ENCODE measurements around the gene PIM3.

The PIM3 gene

GRCh38 chr22:49961601-49962011, 1.0 kb downstream of the PIM3 start:
- 0 out of 2 replicates have a peak, but pooled peaks cover 9% of the 10 kb centered on the region for H3K4me1 ChIP-seq (ENCODE audit: low read length)

DNA sequence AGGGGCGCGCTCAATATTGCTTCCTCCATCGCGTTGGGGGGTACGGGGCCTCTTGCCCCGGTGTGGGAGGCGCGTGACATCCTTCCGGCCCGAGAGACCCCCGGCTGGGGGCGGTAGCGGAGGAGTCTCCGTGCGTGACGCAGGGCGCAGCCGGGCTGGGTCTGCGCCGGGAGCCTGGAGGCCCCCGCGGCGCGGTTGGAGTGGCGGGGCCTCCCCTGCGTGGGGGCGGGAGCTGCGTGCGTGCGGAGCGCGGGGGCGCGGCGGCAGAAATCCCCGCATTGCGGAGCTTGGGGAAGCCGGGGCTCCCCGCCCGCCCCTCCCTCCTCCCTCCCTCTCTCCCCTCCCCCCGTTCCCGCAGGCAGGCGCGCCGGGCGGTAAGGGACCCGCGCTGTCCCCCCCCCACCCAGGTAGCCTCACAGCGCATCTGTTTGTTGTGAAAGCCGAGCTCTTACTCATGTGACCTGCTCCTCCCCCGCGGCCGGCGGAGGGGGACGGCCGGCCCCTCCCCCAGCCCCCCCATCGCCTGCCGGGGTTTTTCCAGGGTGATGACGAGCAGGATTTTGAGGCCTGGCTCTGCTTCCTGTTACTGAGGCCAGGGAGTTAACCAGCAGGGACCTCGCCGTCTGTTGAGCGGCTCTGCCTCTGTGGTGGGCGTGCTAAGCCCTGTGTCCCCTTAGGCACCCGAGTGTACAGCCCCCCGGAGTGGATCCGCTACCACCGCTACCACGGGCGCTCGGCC, 1.6 kb downstream of the PIM3 start:
- no peaks in the 10 kb centered on the region for H4K20me1 ChIP-seq (ENCODE audit: insufficient read depth, low read length)
- DNase-seq, result peak; percentile 5

More at GRCh38 chr22:49961601-49962011, 1.0 kb downstream of the PIM3 start:
- H3K9ac ChIP-seq (ENCODE audit: low read length), result peak overlapping the region; percentile 56
- no peaks in the 10 kb centered on the region for H4K20me1 ChIP-seq (ENCODE audit: insufficient read depth, low read length)
- peak overlapping the region; percentile 96 for H3K4me2 ChIP-seq (ENCODE audit: low read depth, low read length)
- no peaks in the 10 kb centered on the region for H3K27me3 ChIP-seq (replicated peaks; ENCODE audit: insufficient read depth, low read length)
- H3F3A ChIP-seq (ENCODE audit: insufficient read depth, low read length), result no peaks in the 10 kb centered on the region
- peak overlapping the region; percentile 94 for H3K4me3 ChIP-seq (ENCODE audit: low read length)
- no peaks in the 10 kb centered on the region for H3K9me2 ChIP-seq (replicated peaks; ENCODE audit: insufficient read depth, low read length)
- DNase-seq, result no peak
- H3K27ac ChIP-seq (ENCODE audit: low read length), result no peak overlapping the region
- no peak for TF ChIP-seq EZH2 (optimal IDR thresholded peaks at IDR 0.05; ENCODE audit: low read depth, low read length)
- no peak overlapping the region for H2AFZ ChIP-seq (ENCODE audit: low read length)
- H3K79me2 ChIP-seq (ENCODE audit: low read length), result peaks cover 32% of the 10 kb centered on the region
- no peaks in the 10 kb centered on the region for H3K9me3 ChIP-seq (replicated peaks; ENCODE audit: insufficient read depth, low read length)
- 0 out of 2 replicates have a peak, but pooled peaks cover 6% of the 10 kb centered on the region for H3K36me3 ChIP-seq (replicated peaks; ENCODE audit: insufficient read depth, low read length)

DNA sequence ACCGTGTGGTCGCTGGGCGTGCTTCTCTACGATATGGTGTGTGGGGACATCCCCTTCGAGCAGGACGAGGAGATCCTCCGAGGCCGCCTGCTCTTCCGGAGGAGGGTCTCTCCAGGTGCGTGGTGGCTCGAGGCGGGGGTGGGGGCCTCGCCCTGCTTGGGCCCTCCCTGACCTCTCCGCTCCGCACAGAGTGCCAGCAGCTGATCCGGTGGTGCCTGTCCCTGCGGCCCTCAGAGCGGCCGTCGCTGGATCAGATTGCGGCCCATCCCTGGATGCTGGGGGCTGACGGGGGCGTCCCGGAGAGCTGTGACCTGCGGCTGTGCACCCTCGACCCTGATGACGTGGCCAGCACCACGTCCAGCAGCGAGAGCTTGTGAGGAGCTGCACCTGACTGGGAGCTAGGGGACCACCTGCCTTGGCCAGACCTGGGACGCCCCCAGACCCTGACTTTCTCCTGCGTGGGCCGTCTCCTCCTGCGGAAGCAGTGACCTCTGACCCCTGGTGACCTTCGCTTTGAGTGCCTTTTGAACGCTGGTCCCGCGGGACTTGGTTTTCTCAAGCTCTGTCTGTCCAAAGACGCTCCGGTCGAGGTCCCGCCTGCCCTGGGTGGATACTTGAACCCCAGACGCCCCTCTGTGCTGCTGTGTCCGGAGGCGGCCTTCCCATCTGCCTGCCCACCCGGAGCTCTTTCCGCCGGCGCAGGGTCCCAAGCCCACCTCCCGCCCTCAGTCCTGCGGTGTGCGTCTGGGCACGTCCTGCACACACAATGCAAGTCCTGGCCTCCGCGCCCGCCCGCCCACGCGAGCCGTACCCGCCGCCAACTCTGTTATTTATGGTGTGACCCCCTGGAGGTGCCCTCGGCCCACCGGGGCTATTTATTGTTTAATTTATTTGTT, 2.4 kb downstream of the PIM3 start:
- Histone ChIP-seq H3K36me3 (replicated peaks; ENCODE audit: insufficient read depth, low read length) (0 out of 2 replicates have a peak, but pooled peaks cover 6% of the 10 kb centered on the region), H3K4me2 (ENCODE audit: low read depth, low read length) (no peak overlapping the region), H3K27ac (ENCODE audit: low read length) (no peak overlapping the region), H3K27me3 (replicated peaks; ENCODE audit: insufficient read depth, low read length) (no peaks in the 10 kb centered on the region), H3K4me1 (ENCODE audit: low read length) (0 out of 2 replicates have a peak, but pooled peaks cover 9% of the 10 kb centered on the region), H3K9me2 (replicated peaks; ENCODE audit: insufficient read depth, low read length) (no peaks in the 10 kb centered on the region), H3F3A (ENCODE audit: insufficient read depth, low read length) (no peaks in the 10 kb centered on the region), H3K79me2 (ENCODE audit: low read length) (peaks cover 32% of the 10 kb centered on the region), H3K9ac (ENCODE audit: low read length) (no peak overlapping the region), H2AFZ (ENCODE audit: low read length) (no peak overlapping the region), H4K20me1 (ENCODE audit: insufficient read depth, low read length) (no peaks in the 10 kb centered on the region), H3K9me3 (replicated peaks; ENCODE audit: insufficient read depth, low read length) (no peaks in the 10 kb centered on the region), H3K4me3 (ENCODE audit: low read length) (no peak overlapping the region)
- DNase-seq, result peak; percentile 4
- no peak for TF ChIP-seq EZH2phosphoT487 (IDR thresholded peaks at IDR 0.05; ENCODE audit: low read length)
- no peak for TF ChIP-seq EZH2 (optimal IDR thresholded peaks at IDR 0.05; ENCODE audit: low read depth, low read length)
- TF ChIP-seq, protein P1, sequence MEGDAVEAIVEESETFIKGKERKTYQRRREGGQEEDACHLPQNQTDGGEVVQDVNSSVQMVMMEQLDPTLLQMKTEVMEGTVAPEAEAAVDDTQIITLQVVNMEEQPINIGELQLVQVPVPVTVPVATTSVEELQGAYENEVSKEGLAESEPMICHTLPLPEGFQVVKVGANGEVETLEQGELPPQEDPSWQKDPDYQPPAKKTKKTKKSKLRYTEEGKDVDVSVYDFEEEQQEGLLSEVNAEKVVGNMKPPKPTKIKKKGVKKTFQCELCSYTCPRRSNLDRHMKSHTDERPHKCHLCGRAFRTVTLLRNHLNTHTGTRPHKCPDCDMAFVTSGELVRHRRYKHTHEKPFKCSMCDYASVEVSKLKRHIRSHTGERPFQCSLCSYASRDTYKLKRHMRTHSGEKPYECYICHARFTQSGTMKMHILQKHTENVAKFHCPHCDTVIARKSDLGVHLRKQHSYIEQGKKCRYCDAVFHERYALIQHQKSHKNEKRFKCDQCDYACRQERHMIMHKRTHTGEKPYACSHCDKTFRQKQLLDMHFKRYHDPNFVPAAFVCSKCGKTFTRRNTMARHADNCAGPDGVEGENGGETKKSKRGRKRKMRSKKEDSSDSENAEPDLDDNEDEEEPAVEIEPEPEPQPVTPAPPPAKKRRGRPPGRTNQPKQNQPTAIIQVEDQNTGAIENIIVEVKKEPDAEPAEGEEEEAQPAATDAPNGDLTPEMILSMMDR (IDR thresholded peaks at IDR 0.05; ENCODE audit: low read length), result no peak

More for the DNA sequence above, 1.6 kb downstream of the PIM3 start:
- Histone ChIP-seq H3K9me2 (replicated peaks; ENCODE audit: insufficient read depth, low read length) (no peaks in the 10 kb centered on the region), H3K4me2 (ENCODE audit: low read depth, low read length) (peak overlapping the region; percentile 96), H3K36me3 (replicated peaks; ENCODE audit: insufficient read depth, low read length) (0 out of 2 replicates have a peak, but pooled peaks cover 6% of the 10 kb centered on the region), H3F3A (ENCODE audit: insufficient read depth, low read length) (no peaks in the 10 kb centered on the region), H3K27me3 (replicated peaks; ENCODE audit: insufficient read depth, low read length) (no peaks in the 10 kb centered on the region), H3K9me3 (replicated peaks; ENCODE audit: insufficient read depth, low read length) (no peaks in the 10 kb centered on the region), H3K4me1 (ENCODE audit: low read length) (0 out of 2 replicates have a peak, but pooled peaks cover 9% of the 10 kb centered on the region), H2AFZ (ENCODE audit: low read length) (no peak overlapping the region), H3K4me3 (ENCODE audit: low read length) (peak overlapping the region; percentile 94), H3K9ac (ENCODE audit: low read length) (peak overlapping the region; percentile 56; the same call in 1 of the 2 replicates), H3K27ac (ENCODE audit: low read length) (no peak overlapping the region), H3K79me2 (ENCODE audit: low read length) (peaks cover 32% of the 10 kb centered on the region)
- TF ChIP-seq, protein P1 (IDR thresholded peaks at IDR 0.05; ENCODE audit: low read length), result no peak
- TF ChIP-seq EZH2phosphoT487 (IDR thresholded peaks at IDR 0.05; ENCODE audit: low read length), result no peak
- TF ChIP-seq EZH2 (optimal IDR thresholded peaks at IDR 0.05; ENCODE audit: low read depth, low read length), result no peak

Data from MM.1S (cell line).